HepG2 (cell line): ENCODE results near the gene SPC24. TPM values are rescaled to one million over a fixed set of nuclear protein-coding genes. Genes with fewer than 3 reads are reported as not detected.

Experiments used
- ATAC-seq: fragments of 200-7000 bp; cut with Tn5 transposase; 3 replicates; pipeline ENCODE4 v1.9.1; 2020; ENCODE audit warnings: mild to moderate bottlenecking, moderate library complexity
- BruUV-seq: library from RNA; stranded (reverse); fragments of 400-500 nt; replicated peaks from 2 replicates; lab custom pipeline; 2021; lab: Mats Ljungman, UMichigan
- CTCF ChIA-PET: fragments of 300-600 bp; formaldehyde crosslinking; extraction: SDS; loops from one replicate; lab custom pipeline; 2021; ENCODE audit warnings: low total read pairs, inconsistent platforms, low intra/inter-chr PET ratio; lab: Yijun Ruan, JAX
- POLR2A ChIA-PET: fragments of 350-600 bp; sonication (Branson Sonifier 250); formaldehyde crosslinking; loops from one replicate; lab custom pipeline; 2020; ENCODE audit warnings: antibody characterized with exemption, inconsistent platforms; lab: Yijun Ruan, JAX
- DNase-seq: peaks from one replicate; pipeline ENCODE4 v3.0.0-alpha.2; 2015; ENCODE audit warnings: low spot score
- FAIRE-seq: peaks from 3 replicates; lab custom pipeline; 2011; peaks lifted over from hg19 to GRCh38; lab: Jason Lieb, UNC
- H2AFZ ChIP-seq: one replicate; pipeline ENCODE4 v1.6.1; 2011; ENCODE audit warnings: low read length, inconsistent platforms
- H3K27ac ChIP-seq: fragments of 300-600 bp; 3 replicates; pipeline ENCODE4 v1.8.0; 2011; ENCODE audit warnings: mixed run types, mild to moderate bottlenecking, mixed read lengths, low read length, inconsistent platforms; ENCODE audit not compliant: insufficient read depth; ENCODE audit errors: extremely low read length
- H3K27me3 ChIP-seq, 2 experiments: fragments of 200-600 bp in 1 of 2; 2 replicates in 1 of 2; 3 replicates in 1 of 2; pipeline versions ENCODE4 v1.6.0 to v1.8.0; 2011; ENCODE audit warnings: low read length in 2 of 2, mild to moderate bottlenecking in 2 of 2, moderate library complexity in 2 of 2, inconsistent platforms in 1 of 2; ENCODE audit not compliant: insufficient read depth in 2 of 2, control insufficient read depth in 1 of 2
- H3K36me3 ChIP-seq, 2 experiments: fragments of 200-600 bp in 1 of 2; replicated peaks in 1 of 2; 2 replicates in 1 of 2; 3 replicates in 1 of 2; pipeline versions ENCODE4 v1.5.1 to v1.8.0; 2011; ENCODE audit warnings: low read length in 2 of 2, inconsistent platforms in 1 of 2; ENCODE audit not compliant: insufficient read depth in 2 of 2, control insufficient read depth in 1 of 2
- H3K4me1 ChIP-seq: 2 replicates; pipeline ENCODE4 v1.5.1; 2012; ENCODE audit warnings: low read length, inconsistent platforms; ENCODE audit not compliant: insufficient read depth
- H3K4me2 ChIP-seq: 2 replicates; pipeline ENCODE4 v1.6.0; 2011; ENCODE audit warnings: low read depth, low read length, inconsistent platforms
- H3K4me3 ChIP-seq, 3 experiments: fragments of 200-600 bp in 1 of 3; sonication (generic), shearing (Covaris generic) in 1 of 3; replicated peaks in 1 of 3; 2 replicates each; pipeline ENCODE4 v1.5.1; 2011 to 2016; ENCODE audit warnings: low read length in 3 of 3, inconsistent platforms in 2 of 3, low read depth in 2 of 3, mild to moderate bottlenecking in 2 of 3, control low read depth in 1 of 3, mixed read lengths in 1 of 3; ENCODE audit not compliant: insufficient read depth in 1 of 3
- H3K79me2 ChIP-seq: one replicate; pipeline ENCODE4 v1.6.1; 2011; ENCODE audit warnings: low read length, inconsistent platforms; ENCODE audit not compliant: insufficient read depth
- H3K9ac ChIP-seq: 2 replicates; pipeline ENCODE4 v1.6.0; 2011; ENCODE audit warnings: mild to moderate bottlenecking, low read depth, low read length, inconsistent platforms; ENCODE audit not compliant: insufficient read depth
- H3K9me3 ChIP-seq: 2 replicates; pipeline ENCODE4 v1.5.1; 2012; ENCODE audit warnings: mild to moderate bottlenecking, low read length
- H4K20me1 ChIP-seq: 2 replicates; pipeline ENCODE4 v1.6.0; 2011; ENCODE audit warnings: inconsistent platforms, mild to moderate bottlenecking, low read length, moderate library complexity; ENCODE audit not compliant: insufficient read depth
- ADNP ChIP-seq: sonication (generic); formaldehyde crosslinking; IDR thresholded peaks from 2 replicates; pipeline ENCODE4 v1.4.0; 2020; ENCODE audit warnings: missing genetic modification reagents
- FOXM1 ChIP-seq: sonication (generic); formaldehyde crosslinking; IDR thresholded peaks from 2 replicates; pipeline ENCODE4 v1.5.0; 2020; ENCODE audit warnings: missing genetic modification reagents
- HES4 ChIP-seq: sonication (generic); formaldehyde crosslinking; IDR thresholded peaks from 2 replicates; pipeline ENCODE4 v1.9.0; 2021; ENCODE audit warnings: mild to moderate bottlenecking, missing genetic modification reagents, borderline replicate concordance
- KDM1A ChIP-seq: IDR thresholded peaks from 2 replicates; pipeline ENCODE4 v1.6.1; 2016; ENCODE audit warnings: missing compliant biosample characterization
- MYC ChIP-seq: sonication (generic); formaldehyde crosslinking; IDR thresholded peaks from 2 replicates; pipeline ENCODE4 v1.9.0; 2021; ENCODE audit warnings: missing genetic modification reagents, borderline replicate concordance
- RNF2 ChIP-seq: fragments of 450-650 bp; conservative IDR thresholded peaks from 2 replicates; pipeline ENCODE4 v1.6.1; 2016; ENCODE audit warnings: low read depth
- TCF12 ChIP-seq, 2 experiments: fragments of 450-650 bp in 1 of 2; sonication (generic) in 1 of 2; formaldehyde crosslinking in 1 of 2; IDR thresholded peaks; 2 replicates each; pipeline versions ENCODE4 v1.6.1 to v1.8.0; 2017 to 2022; ENCODE audit warnings: antibody characterized with exemption in 1 of 2, mild to moderate bottlenecking in 1 of 2, missing genetic modification reagents in 1 of 2, moderate library complexity in 1 of 2
- ZMYM2 ChIP-seq: sonication (generic); formaldehyde crosslinking; IDR thresholded peaks from 2 replicates; pipeline ENCODE4 v1.8.0; 2022; ENCODE audit warnings: mild to moderate bottlenecking, missing genetic modification reagents
- ZMYM3 ChIP-seq: sonication (generic); formaldehyde crosslinking; IDR thresholded peaks from 2 replicates; pipeline ENCODE4 v1.5.1; 2020; ENCODE audit warnings: mild to moderate bottlenecking, missing genetic modification reagents
- ZNF33B ChIP-seq: sonication (generic); formaldehyde crosslinking; IDR thresholded peaks from 2 replicates; pipeline ENCODE4 v1.5.1; 2020; ENCODE audit warnings: mild to moderate bottlenecking, missing genetic modification reagents
- ZNF75D ChIP-seq: sonication (generic); formaldehyde crosslinking; IDR thresholded peaks from 2 replicates; pipeline ENCODE4 v1.8.1; 2023; ENCODE audit warnings: missing genetic modification reagents, mild to moderate bottlenecking, borderline replicate concordance
- WGBS: methylation state at CpG from one replicate; pipeline ENCODE4 v1.1.6; 2017; ENCODE audit warnings: low lambda C conversion rate; 5-methylcytosine and 5-hydroxymethylcytosine counted together
- in situ Hi-C: cut with HindIII; loops from 2 replicates; pipeline ENCODE4 v1.10.0; 2017; ENCODE audit warnings: low pct_unique_long_range_greater_than_20kb; ENCODE audit not compliant: extremely low pct_ligation_motif_present
- intact Hi-C: fragments of 100-400 bp; cut with micrococcal nuclease; formaldehyde crosslinking; loops from one replicate; pipeline ENCODE4 v1.10.0; 2022; ENCODE audit not compliant: unreplicated experiment
- polyA plus RNA-seq, 8 experiments: library from polyadenylated mRNA; depleted of rRNA in 3 of 8; stranded (reverse) in 7 of 8; unstranded in 1 of 8; fragments of >200 nt; fragmentation: Illumina TruSeq in 4 of 8; extraction: Trizol in 4 of 8; gene quantifications; 2 replicates each; pipeline versions ENCODE4 v1.2.1 to v1.2.3, GENCODE V29; 2011 to 2016; ENCODE audit warnings: low read depth in 4 of 8, missing spikeins in 1 of 8, mixed read lengths in 1 of 8; ENCODE audit not compliant: insufficient read depth in 1 of 8
- total RNA-seq, 5 experiments: library from RNA; depleted of rRNA; stranded (reverse); fragments of >200 nt; fragmentation: Illumina TruSeq; extraction: Trizol; gene quantifications; 2 replicates each; pipeline ENCODE4 v1.2.3, GENCODE V29; 2016; ENCODE audit warnings: low read depth in 1 of 5
- TF ChIP-seq, protein P1 (sequence below): fragments of 450-650 bp; IDR thresholded peaks from 2 replicates; pipeline ENCODE4 v1.6.1; 2016
- TF ChIP-seq, protein P2 (sequence below): sonication (generic); formaldehyde crosslinking; IDR thresholded peaks from 2 replicates; pipeline ENCODE4 v1.4.0; 2020; ENCODE audit warnings: missing genetic modification reagents
- TF ChIP-seq, protein P3 (sequence below): sonication (generic); formaldehyde crosslinking; IDR thresholded peaks from 2 replicates; pipeline ENCODE4 v1.8.0; 2022; ENCODE audit warnings: low read depth, missing genetic modification reagents
- TF ChIP-seq, protein P4 (sequence below): sonication (generic); formaldehyde crosslinking; IDR thresholded peaks from 2 replicates; pipeline ENCODE4 v1.5.1; 2020; ENCODE audit warnings: mild to moderate bottlenecking, missing genetic modification reagents

Gene SPC24
- total and polyA plus RNA-seq, 2 of the 13 experiments (the other 11 are each of a cell fraction or from before 2014, with no cell fraction given): 10.0 to 46.2 TPM

DNA sequence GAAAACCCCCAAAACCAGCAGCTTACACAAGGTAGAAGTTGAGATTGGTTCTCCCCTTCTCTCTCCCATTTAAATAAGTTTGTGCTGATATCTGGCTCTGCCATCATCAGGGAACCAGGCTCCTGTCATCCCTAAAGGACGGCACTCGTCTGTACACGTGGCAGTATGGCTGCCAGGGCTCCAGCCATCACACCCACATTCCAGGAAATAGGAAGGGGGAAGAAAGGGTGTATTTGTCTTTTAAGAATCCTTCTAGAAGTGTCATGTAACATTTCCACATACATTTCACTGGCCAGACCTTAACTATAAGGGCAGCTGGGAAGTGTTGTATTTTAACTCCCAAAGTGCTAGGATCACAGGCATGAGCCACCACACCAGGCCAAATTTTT lies 10.1 kb downstream of the SPC24 start:
- Histone ChIP-seq H3K27ac (peak overlapping the region; percentile 38), H3K4me2 (no peak overlapping the region), H3K4me3 (no peak overlapping the region), H3K36me3 (peaks cover 1 to 19% of the 10 kb centered on the region in 2 experiments; a peak in 4 of 5 replicates), H3K27me3 (no peaks in the 10 kb centered on the region), H2AFZ (no peak overlapping the region), H3K79me2 (no peaks in the 10 kb centered on the region), H3K9ac (no peak overlapping the region), H4K20me1 (no peaks in the 10 kb centered on the region), H3K4me1 (peaks cover 47% of the 10 kb centered on the region), H3K9me3 (no peaks in the 10 kb centered on the region)
- no TSS peak for BruUV-seq
- intact Hi-C loops: no loop called here
- ChIA-PET POLR2A (interaction anchor here (1.2 kb wide), 1 partner anchor 12 kb away, joined by 3 read pairs; no protein-coding TSS in a partner anchor), CTCF (no interaction called here)
- no peak for FAIRE-seq
- no peak for TF ChIP-seq HES4 (CRISPR knock-in tag)
- TF ChIP-seq, protein P1, sequence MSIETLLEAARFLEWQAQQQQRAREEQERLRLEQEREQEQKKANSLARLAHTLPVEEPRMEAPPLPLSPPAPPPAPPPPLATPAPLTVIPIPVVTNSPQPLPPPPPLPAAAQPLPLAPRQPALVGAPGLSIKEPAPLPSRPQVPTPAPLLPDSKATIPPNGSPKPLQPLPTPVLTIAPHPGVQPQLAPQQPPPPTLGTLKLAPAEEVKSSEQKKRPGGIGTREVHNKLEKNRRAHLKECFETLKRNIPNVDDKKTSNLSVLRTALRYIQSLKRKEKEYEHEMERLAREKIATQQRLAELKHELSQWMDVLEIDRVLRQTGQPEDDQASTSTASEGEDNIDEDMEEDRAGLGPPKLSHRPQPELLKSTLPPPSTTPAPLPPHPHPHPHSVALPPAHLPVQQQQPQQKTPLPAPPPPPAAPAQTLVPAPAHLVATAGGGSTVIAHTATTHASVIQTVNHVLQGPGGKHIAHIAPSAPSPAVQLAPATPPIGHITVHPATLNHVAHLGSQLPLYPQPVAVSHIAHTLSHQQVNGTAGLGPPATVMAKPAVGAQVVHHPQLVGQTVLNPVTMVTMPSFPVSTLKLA: no peak
- no peak for TF ChIP-seq ZNF75D (CRISPR knock-in tag)
- 0 out of 2 replicates have a peak, but pooled peaks have one; percentile 45 for TF ChIP-seq ZMYM2 (CRISPR knock-in tag)
- TF ChIP-seq TCF12 (IDR thresholded peaks at IDR 0.05): no peak
- no peak for TF ChIP-seq TCF12 (CRISPR knock-in tag; IDR thresholded peaks at IDR 0.05)
- no peak for TF ChIP-seq FOXM1
- TF ChIP-seq, protein P2, sequence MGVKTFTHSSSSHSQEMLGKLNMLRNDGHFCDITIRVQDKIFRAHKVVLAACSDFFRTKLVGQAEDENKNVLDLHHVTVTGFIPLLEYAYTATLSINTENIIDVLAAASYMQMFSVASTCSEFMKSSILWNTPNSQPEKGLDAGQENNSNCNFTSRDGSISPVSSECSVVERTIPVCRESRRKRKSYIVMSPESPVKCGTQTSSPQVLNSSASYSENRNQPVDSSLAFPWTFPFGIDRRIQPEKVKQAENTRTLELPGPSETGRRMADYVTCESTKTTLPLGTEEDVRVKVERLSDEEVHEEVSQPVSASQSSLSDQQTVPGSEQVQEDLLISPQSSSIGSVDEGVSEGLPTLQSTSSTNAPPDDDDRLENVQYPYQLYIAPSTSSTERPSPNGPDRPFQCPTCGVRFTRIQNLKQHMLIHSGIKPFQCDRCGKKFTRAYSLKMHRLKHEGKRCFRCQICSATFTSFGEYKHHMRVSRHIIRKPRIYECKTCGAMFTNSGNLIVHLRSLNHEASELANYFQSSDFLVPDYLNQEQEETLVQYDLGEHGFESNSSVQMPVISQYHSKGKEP (CRISPR knock-in tag): no peak
- TF ChIP-seq ZMYM3: peak; percentile 75; the same call in 1 of the 2 replicates
- no peak for TF ChIP-seq ZNF33B (CRISPR knock-in tag)
- no peak for TF ChIP-seq MYC (CRISPR knock-in tag)
- TF ChIP-seq RNF2: no peak
- TF ChIP-seq, protein P3, sequence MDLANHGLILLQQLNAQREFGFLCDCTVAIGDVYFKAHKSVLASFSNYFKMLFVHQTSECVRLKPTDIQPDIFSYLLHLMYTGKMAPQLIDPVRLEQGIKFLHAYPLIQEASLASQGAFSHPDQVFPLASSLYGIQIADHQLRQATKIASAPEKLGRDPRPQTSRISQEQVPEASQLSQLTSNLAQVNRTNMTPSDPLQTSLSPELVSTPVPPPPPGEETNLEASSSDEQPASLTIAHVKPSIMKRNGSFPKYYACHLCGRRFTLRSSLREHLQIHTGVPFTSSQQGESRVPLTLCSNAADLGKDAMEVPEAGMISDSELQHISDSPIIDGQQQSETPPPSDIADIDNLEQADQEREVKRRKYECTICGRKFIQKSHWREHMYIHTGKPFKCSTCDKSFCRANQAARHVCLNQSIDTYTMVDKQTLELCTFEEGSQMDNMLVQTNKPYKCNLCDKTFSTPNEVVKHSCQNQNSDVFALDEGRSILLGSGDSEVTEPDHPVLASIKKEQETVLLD (CRISPR knock-in tag): no peak
- TF ChIP-seq ADNP: 0 out of 2 replicates have a peak, but pooled peaks have one; percentile 21
- peak; percentile 61; the same call in 1 of the 2 replicates for TF ChIP-seq KDM1A (CRISPR knock-in tag)
- TF ChIP-seq, protein P4, sequence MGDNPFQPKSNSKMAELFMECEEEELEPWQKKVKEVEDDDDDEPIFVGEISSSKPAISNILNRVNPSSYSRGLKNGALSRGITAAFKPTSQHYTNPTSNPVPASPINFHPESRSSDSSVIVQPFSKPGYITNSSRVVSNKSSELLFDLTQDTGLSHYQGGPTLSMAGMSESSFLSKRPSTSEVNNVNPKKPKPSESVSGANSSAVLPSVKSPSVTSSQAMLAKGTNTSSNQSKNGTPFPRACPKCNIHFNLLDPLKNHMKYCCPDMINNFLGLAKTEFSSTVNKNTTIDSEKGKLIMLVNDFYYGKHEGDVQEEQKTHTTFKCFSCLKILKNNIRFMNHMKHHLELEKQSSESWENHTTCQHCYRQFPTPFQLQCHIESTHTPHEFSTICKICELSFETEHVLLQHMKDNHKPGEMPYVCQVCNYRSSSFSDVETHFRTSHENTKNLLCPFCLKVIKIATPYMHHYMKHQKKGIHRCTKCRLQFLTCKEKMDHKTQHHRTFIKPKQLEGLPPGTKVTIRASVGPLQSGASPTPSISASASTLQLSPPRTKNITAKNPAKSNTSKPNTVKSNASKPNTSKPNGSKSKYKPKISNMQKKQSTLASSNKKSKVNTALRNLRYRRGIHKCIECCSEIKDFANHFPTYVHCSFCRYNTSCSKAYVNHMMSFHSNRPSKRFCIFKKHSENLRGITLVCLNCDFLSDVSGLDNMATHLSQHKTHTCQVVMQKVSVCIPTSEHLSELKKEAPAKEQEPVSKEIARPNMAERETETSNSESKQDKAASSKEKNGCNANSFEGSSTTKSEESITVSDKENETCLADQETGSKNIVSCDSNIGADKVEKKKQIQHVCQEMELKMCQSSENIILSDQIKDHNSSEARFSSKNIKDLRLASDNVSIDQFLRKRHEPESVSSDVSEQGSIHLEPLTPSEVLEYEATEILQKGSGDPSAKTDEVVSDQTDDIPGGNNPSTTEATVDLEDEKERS (CRISPR knock-in tag): no peak
- no peak for DNase-seq
- in situ Hi-C loops: no loop called here
- no peak for ATAC-seq
- WGBS: 100% methylated on average over 3 of the region's 3 CpGs
